Measurements from ENCODE around the gene MACROD2.
"Not testable (repeated sequence)": the region's sequence is repeated elsewhere in the genome, so short reads cannot be mapped to it uniquely, and the experiment has no call there.

Gene MACROD2

GRCh38 chr20:15077733-15078250 lies 1082.5 kb downstream of the MACROD2 start:
- FAIRE-seq, result no peak

- no peak for FAIRE-seq
Measured at GRCh38 chr20:15079594-15080340, 1084.5 kb downstream of the MACROD2 start.

- FAIRE-seq, result no peak
Measured at GRCh38 chr20:15081261-15081660, 1085.9 kb downstream of the MACROD2 start.

GRCh38 chr20:15091421-15092037 lies 1096.2 kb downstream of the MACROD2 start:
- no peak for FAIRE-seq

GRCh38 chr20:15098351-15098750 lies 1103.0 kb downstream of the MACROD2 start:
- FAIRE-seq, result no peak

- FAIRE-seq, result no peak
Measured at GRCh38 chr20:15099130-15099529, 1103.8 kb downstream of the MACROD2 start.

- no peak for FAIRE-seq
Measured at GRCh38 chr20:15100506-15101160, 1105.3 kb downstream of the MACROD2 start.

- FAIRE-seq, result no peak
Measured at GRCh38 chr20:15107931-15108330, 1112.6 kb downstream of the MACROD2 start.

GRCh38 chr20:15109494-15109893 lies 1114.2 kb downstream of the MACROD2 start:
- no peak for FAIRE-seq

GRCh38 chr20:15111654-15112053 lies 1116.3 kb downstream of the MACROD2 start:
- FAIRE-seq, result no peak

GRCh38 chr20:15113144-15113773 lies 1117.9 kb downstream of the MACROD2 start:
- no peak for FAIRE-seq

GRCh38 chr20:15119852-15120487 lies 1124.7 kb downstream of the MACROD2 start:
- FAIRE-seq, result no peak

GRCh38 chr20:15122613-15123012 lies 1127.3 kb downstream of the MACROD2 start:
- no peak for FAIRE-seq

GRCh38 chr20:15131176-15131575 lies 1135.9 kb downstream of the MACROD2 start:
- FAIRE-seq, result no peak

GRCh38 chr20:15138548-15139126 lies 1143.3 kb downstream of the MACROD2 start:
- no peak for FAIRE-seq

- FAIRE-seq, result no peak
Measured at GRCh38 chr20:15139522-15139921, 1144.2 kb downstream of the MACROD2 start.

- FAIRE-seq, result no peak
Measured at GRCh38 chr20:15140286-15140685, 1145.0 kb downstream of the MACROD2 start.

- FAIRE-seq, result not testable (repeated sequence)
Measured at GRCh38 chr20:15140940-15141339, 1145.6 kb downstream of the MACROD2 start.

GRCh38 chr20:15141861-15142260 lies 1146.5 kb downstream of the MACROD2 start:
- no peak for FAIRE-seq

- FAIRE-seq, result no peak
Measured at GRCh38 chr20:15143478-15143877, 1148.2 kb downstream of the MACROD2 start.

- FAIRE-seq, result no peak
Measured at GRCh38 chr20:15144916-15145315, 1149.6 kb downstream of the MACROD2 start.

GRCh38 chr20:15146948-15147347 lies 1151.6 kb downstream of the MACROD2 start:
- no peak for FAIRE-seq

Data from G401.6 (cell line).